ENCODE measurements around the gene TRNT1. TPM values are rescaled to one million over a fixed set of nuclear protein-coding genes. Genes with fewer than 3 reads are reported as not detected.

Gene TRNT1
- total RNA-seq, 1 experiment from 2014 or later, result 35.6 TPM

- Mint-ChIP-seq H3K27me3 (ENCODE audit: unreplicated experiment) (no peaks in the 10 kb centered on the region), H3K4me1 (ENCODE audit: low read depth, unreplicated experiment) (no peaks in the 10 kb centered on the region), H3K36me3 (ENCODE audit: insufficient read depth, unreplicated experiment) (peaks cover 21% of the 10 kb centered on the region), H3K9me3 (ENCODE audit: low read depth, unreplicated experiment) (no peaks in the 10 kb centered on the region), H3K4me3 (ENCODE audit: low read depth, unreplicated experiment) (no peak overlapping the region), H3K27ac (ENCODE audit: unreplicated experiment) (no peak overlapping the region)
- CTCF ChIA-PET, result no interaction called here
- no TSS peak for BruUV-seq (replicated peaks)
- no peak for DNase-seq
- intact Hi-C loops (cut with micrococcal nuclease; ENCODE audit: unreplicated experiment), result no loop called here
- TF ChIP-seq CTCF (IDR thresholded peaks at IDR 0.05; ENCODE audit: unreplicated experiment), result no peak
Measured at GRCh38 chr3:3160826-3161225, 34.1 kb downstream of the TRNT1 start.

- no peaks in the 10 kb centered on the region for H3K27me3 Mint-ChIP-seq (ENCODE audit: unreplicated experiment)
- CTCF ChIA-PET, result no interaction called here
- no peak for TF ChIP-seq CTCF (IDR thresholded peaks at IDR 0.05; ENCODE audit: unreplicated experiment)
- peaks cover 15% of the 10 kb centered on the region for H3K36me3 Mint-ChIP-seq (ENCODE audit: insufficient read depth, unreplicated experiment)
- H3K4me1 Mint-ChIP-seq (ENCODE audit: low read depth, unreplicated experiment), result no peaks in the 10 kb centered on the region
- intact Hi-C loops (cut with micrococcal nuclease; ENCODE audit: unreplicated experiment), result no loop called here
- H3K9me3 Mint-ChIP-seq (ENCODE audit: low read depth, unreplicated experiment), result no peaks in the 10 kb centered on the region
- no peak overlapping the region for H3K4me3 Mint-ChIP-seq (ENCODE audit: low read depth, unreplicated experiment)
- no peak for DNase-seq
- H3K27ac Mint-ChIP-seq (ENCODE audit: unreplicated experiment), result no peak overlapping the region
- BruUV-seq (replicated peaks), result no TSS peak
Measured at GRCh38 chr3:3165241-3165640, 38.5 kb downstream of the TRNT1 start.

GRCh38 chr3:3165650-3166049, 38.9 kb downstream of the TRNT1 start:
- H3K4me3 Mint-ChIP-seq (ENCODE audit: low read depth, unreplicated experiment), result no peak overlapping the region
- CTCF ChIA-PET, result no interaction called here

GRCh38 chr3:3170998-3171397, 44.3 kb downstream of the TRNT1 start:
- H3K4me3 Mint-ChIP-seq (ENCODE audit: low read depth, unreplicated experiment), result no peak overlapping the region
- CTCF ChIA-PET, result no interaction called here
- no peak for DNase-seq
- no peak overlapping the region for H3K27ac Mint-ChIP-seq (ENCODE audit: unreplicated experiment)
- H3K27me3 Mint-ChIP-seq (ENCODE audit: unreplicated experiment), result no peaks in the 10 kb centered on the region
- intact Hi-C loops (cut with micrococcal nuclease; ENCODE audit: unreplicated experiment), result no loop called here
- BruUV-seq (replicated peaks), result no TSS peak
- no peaks in the 10 kb centered on the region for H3K4me1 Mint-ChIP-seq (ENCODE audit: low read depth, unreplicated experiment)
- TF ChIP-seq CTCF (IDR thresholded peaks at IDR 0.05; ENCODE audit: unreplicated experiment), result no peak
- no peaks in the 10 kb centered on the region for H3K9me3 Mint-ChIP-seq (ENCODE audit: low read depth, unreplicated experiment)
- H3K36me3 Mint-ChIP-seq (ENCODE audit: insufficient read depth, unreplicated experiment), result peaks cover 19% of the 10 kb centered on the region

More at GRCh38 chr3:3165650-3166049, 38.9 kb downstream of the TRNT1 start:
- Mint-ChIP-seq H3K9me3 (ENCODE audit: low read depth, unreplicated experiment) (no peaks in the 10 kb centered on the region), H3K27me3 (ENCODE audit: unreplicated experiment) (no peaks in the 10 kb centered on the region), H3K27ac (ENCODE audit: unreplicated experiment) (no peak overlapping the region), H3K4me1 (ENCODE audit: low read depth, unreplicated experiment) (no peaks in the 10 kb centered on the region), H3K36me3 (ENCODE audit: insufficient read depth, unreplicated experiment) (peaks cover 15% of the 10 kb centered on the region)
- no peak for DNase-seq
- intact Hi-C loops (cut with micrococcal nuclease; ENCODE audit: unreplicated experiment), result no loop called here
- TF ChIP-seq CTCF (IDR thresholded peaks at IDR 0.05; ENCODE audit: unreplicated experiment), result no peak
- no TSS peak for BruUV-seq (replicated peaks)

Data from Calu3 (cell line).